ENCODE results near the gene CDK12.
"Not testable (repeated sequence)": the region's sequence is repeated elsewhere in the genome, so short reads cannot be mapped to it uniquely, and the experiment has no call there.

Gene CDK12

GRCh38 chr17:39533891-39534290 is 72.6 kb downstream of the CDK12 start:
- WGBS (ENCODE audit: insufficient coverage, insufficient read length), result no CpG with 5 or more reads among the region's 4 CpGs
- H3K36me3 ChIP-seq (ENCODE audit: control insufficient read depth, insufficient read depth, low read length), result peaks cover 12% of the 10 kb centered on the region
- no peaks in the 10 kb centered on the region for H3K9me3 ChIP-seq (ENCODE audit: control insufficient read depth, insufficient read depth, low read length)
- DNase-seq (ENCODE audit: low read depth, low spot score), result no peak
- no peaks in the 10 kb centered on the region for H3K27me3 ChIP-seq (ENCODE audit: control insufficient read depth, insufficient read depth, low read length)
- H3K4me1 ChIP-seq (ENCODE audit: control insufficient read depth, insufficient read depth, low read length), result no peaks in the 10 kb centered on the region
- H3K27ac ChIP-seq (ENCODE audit: low read length), result no peak overlapping the region
- H3K4me3 ChIP-seq (ENCODE audit: low read length), result no peak overlapping the region

GRCh38 chr17:39534768-39535405 is 73.6 kb downstream of the CDK12 start:
- Histone ChIP-seq H3K4me3 (ENCODE audit: low read length) (no peak overlapping the region), H3K27ac (ENCODE audit: low read length) (no peak overlapping the region), H3K9me3 (ENCODE audit: control insufficient read depth, insufficient read depth, low read length) (no peaks in the 10 kb centered on the region), H3K27me3 (ENCODE audit: control insufficient read depth, insufficient read depth, low read length) (no peaks in the 10 kb centered on the region), H3K36me3 (ENCODE audit: control insufficient read depth, insufficient read depth, low read length) (peaks cover 10% of the 10 kb centered on the region), H3K4me1 (ENCODE audit: control insufficient read depth, insufficient read depth, low read length) (no peaks in the 10 kb centered on the region)
- DNase-seq (ENCODE audit: low read depth, low spot score), result no peak
- WGBS (ENCODE audit: insufficient coverage, insufficient read length), result no CpG with 5 or more reads among the region's 3 CpGs

- Histone ChIP-seq H3K9me3 (ENCODE audit: control insufficient read depth, insufficient read depth, low read length) (no peaks in the 10 kb centered on the region), H3K4me1 (ENCODE audit: control insufficient read depth, insufficient read depth, low read length) (no peaks in the 10 kb centered on the region), H3K27ac (ENCODE audit: low read length) (no peak overlapping the region), H3K36me3 (ENCODE audit: control insufficient read depth, insufficient read depth, low read length) (no peaks in the 10 kb centered on the region), H3K4me3 (ENCODE audit: low read length) (no peak overlapping the region), H3K27me3 (ENCODE audit: control insufficient read depth, insufficient read depth, low read length) (no peaks in the 10 kb centered on the region)
- no peak for DNase-seq (ENCODE audit: low read depth, low spot score)
These were observed 75.2 kb downstream of the CDK12 start for GRCh38 chr17:39536468-39536867.

GRCh38 chr17:39537364-39537763 is 76.1 kb downstream of the CDK12 start:
- WGBS (ENCODE audit: insufficient coverage, insufficient read length), result no CpG with 5 or more reads among the region's 2 CpGs
- H3K27ac ChIP-seq (ENCODE audit: low read length); H3K36me3 ChIP-seq (ENCODE audit: control insufficient read depth, insufficient read depth, low read length); DNase-seq (ENCODE audit: low read depth, low spot score); H3K9me3 ChIP-seq (ENCODE audit: control insufficient read depth, insufficient read depth, low read length); H3K4me1 ChIP-seq (ENCODE audit: control insufficient read depth, insufficient read depth, low read length); H3K4me3 ChIP-seq (ENCODE audit: low read length); H3K27me3 ChIP-seq (ENCODE audit: control insufficient read depth, insufficient read depth, low read length): not testable (repeated sequence)

GRCh38 chr17:39538866-39539265 is 77.6 kb downstream of the CDK12 start:
- Histone ChIP-seq H3K27me3 (ENCODE audit: control insufficient read depth, insufficient read depth, low read length) (no peaks in the 10 kb centered on the region), H3K4me3 (ENCODE audit: low read length) (no peak overlapping the region), H3K4me1 (ENCODE audit: control insufficient read depth, insufficient read depth, low read length) (no peaks in the 10 kb centered on the region), H3K36me3 (ENCODE audit: control insufficient read depth, insufficient read depth, low read length) (no peaks in the 10 kb centered on the region), H3K27ac (ENCODE audit: low read length) (no peak overlapping the region), H3K9me3 (ENCODE audit: control insufficient read depth, insufficient read depth, low read length) (no peaks in the 10 kb centered on the region)
- WGBS (ENCODE audit: insufficient coverage, insufficient read length), result no CpG with 5 or more reads among the region's 3 CpGs
- DNase-seq (ENCODE audit: low read depth, low spot score), result no peak

GRCh38 chr17:39540611-39541010 is 79.3 kb downstream of the CDK12 start:
- Histone ChIP-seq H3K36me3 (ENCODE audit: control insufficient read depth, insufficient read depth, low read length) (no peaks in the 10 kb centered on the region), H3K27me3 (ENCODE audit: control insufficient read depth, insufficient read depth, low read length) (no peaks in the 10 kb centered on the region), H3K27ac (ENCODE audit: low read length) (no peak overlapping the region), H3K4me3 (ENCODE audit: low read length) (no peak overlapping the region), H3K4me1 (ENCODE audit: control insufficient read depth, insufficient read depth, low read length) (no peaks in the 10 kb centered on the region), H3K9me3 (ENCODE audit: control insufficient read depth, insufficient read depth, low read length) (no peaks in the 10 kb centered on the region)
- no peak for DNase-seq (ENCODE audit: low read depth, low spot score)
- WGBS (ENCODE audit: insufficient coverage, insufficient read length), result no CpG with 5 or more reads among the region's 9 CpGs

GRCh38 chr17:39541652-39542051 is 80.4 kb downstream of the CDK12 start:
- Histone ChIP-seq H3K27me3 (ENCODE audit: control insufficient read depth, insufficient read depth, low read length) (no peaks in the 10 kb centered on the region), H3K27ac (ENCODE audit: low read length) (no peak overlapping the region)

GRCh38 chr17:39543176-39543575 is 81.9 kb downstream of the CDK12 start:
- no peaks in the 10 kb centered on the region for H3K4me1 ChIP-seq (ENCODE audit: control insufficient read depth, insufficient read depth, low read length)
- no peak for DNase-seq (ENCODE audit: low read depth, low spot score)
- no peaks in the 10 kb centered on the region for H3K27me3 ChIP-seq (ENCODE audit: control insufficient read depth, insufficient read depth, low read length)
- no CpG with 5 or more reads among the region's 1 CpG for WGBS (ENCODE audit: insufficient coverage, insufficient read length)
- H3K36me3 ChIP-seq (ENCODE audit: control insufficient read depth, insufficient read depth, low read length), result no peaks in the 10 kb centered on the region
- H3K27ac ChIP-seq (ENCODE audit: low read length), result no peak overlapping the region
- no peaks in the 10 kb centered on the region for H3K9me3 ChIP-seq (ENCODE audit: control insufficient read depth, insufficient read depth, low read length)
- H3K4me3 ChIP-seq (ENCODE audit: low read length), result no peak overlapping the region

More at GRCh38 chr17:39541652-39542051, 80.4 kb downstream of the CDK12 start:
- H3K4me1 ChIP-seq (ENCODE audit: control insufficient read depth, insufficient read depth, low read length), result no peaks in the 10 kb centered on the region
- H3K4me3 ChIP-seq (ENCODE audit: low read length), result no peak overlapping the region
- no peak for DNase-seq (ENCODE audit: low read depth, low spot score)
- H3K9me3 ChIP-seq (ENCODE audit: control insufficient read depth, insufficient read depth, low read length), result no peaks in the 10 kb centered on the region
- H3K36me3 ChIP-seq (ENCODE audit: control insufficient read depth, insufficient read depth, low read length), result no peaks in the 10 kb centered on the region
- WGBS (ENCODE audit: insufficient coverage, insufficient read length), result no CpG with 5 or more reads among the region's 6 CpGs

- no peaks in the 10 kb centered on the region for H3K36me3 ChIP-seq (ENCODE audit: control insufficient read depth, insufficient read depth, low read length)
- no peaks in the 10 kb centered on the region for H3K4me1 ChIP-seq (ENCODE audit: control insufficient read depth, insufficient read depth, low read length)
- H3K9me3 ChIP-seq (ENCODE audit: control insufficient read depth, insufficient read depth, low read length), result no peaks in the 10 kb centered on the region
- no peaks in the 10 kb centered on the region for H3K27me3 ChIP-seq (ENCODE audit: control insufficient read depth, insufficient read depth, low read length)
- H3K27ac ChIP-seq (ENCODE audit: low read length), result no peak overlapping the region
- H3K4me3 ChIP-seq (ENCODE audit: low read length), result no peak overlapping the region
- DNase-seq (ENCODE audit: low read depth, low spot score), result no peak
These were observed 82.4 kb downstream of the CDK12 start for GRCh38 chr17:39543664-39544063.

GRCh38 chr17:39544361-39544760 is 83.1 kb downstream of the CDK12 start:
- not testable (repeated sequence) for H3K36me3 ChIP-seq (ENCODE audit: control insufficient read depth, insufficient read depth, low read length); H3K4me1 ChIP-seq (ENCODE audit: control insufficient read depth, insufficient read depth, low read length); H3K27ac ChIP-seq (ENCODE audit: low read length); DNase-seq (ENCODE audit: low read depth, low spot score); H3K9me3 ChIP-seq (ENCODE audit: control insufficient read depth, insufficient read depth, low read length); H3K27me3 ChIP-seq (ENCODE audit: control insufficient read depth, insufficient read depth, low read length); H3K4me3 ChIP-seq (ENCODE audit: low read length)
- WGBS (ENCODE audit: insufficient coverage, insufficient read length), result no CpG with 5 or more reads among the region's 12 CpGs

- WGBS (ENCODE audit: insufficient coverage, insufficient read length), result no CpG with 5 or more reads among the region's 5 CpGs
- Histone ChIP-seq H3K4me3 (ENCODE audit: low read length) (no peak overlapping the region), H3K4me1 (ENCODE audit: control insufficient read depth, insufficient read depth, low read length) (no peaks in the 10 kb centered on the region), H3K9me3 (ENCODE audit: control insufficient read depth, insufficient read depth, low read length) (no peaks in the 10 kb centered on the region), H3K27ac (ENCODE audit: low read length) (no peak overlapping the region), H3K36me3 (ENCODE audit: control insufficient read depth, insufficient read depth, low read length) (no peaks in the 10 kb centered on the region), H3K27me3 (ENCODE audit: control insufficient read depth, insufficient read depth, low read length) (no peaks in the 10 kb centered on the region)
- DNase-seq (ENCODE audit: low read depth, low spot score), result no peak
These were observed 86.6 kb downstream of the CDK12 start for GRCh38 chr17:39547713-39548478.

All from iPS DF 6.9 (cell line).